Astrocyte (in vitro differentiated cells and primary cell): ENCODE measurements around the gene CYTH4. TPM values are rescaled to one million over a fixed set of nuclear protein-coding genes. Genes with fewer than 3 reads are reported as not detected.

Source experiments
- DNase-seq: peaks from one replicate; pipeline ENCODE4 v3.0.0-alpha.2; 2010; ENCODE audit warnings: low read depth
- FAIRE-seq: peaks from 2 replicates; lab custom pipeline; 2011; peaks lifted over from hg19 to GRCh38; lab: Jason Lieb, UNC
- H2AFZ ChIP-seq: 2 replicates; pipeline ENCODE4 v1.6.0; 2012; ENCODE audit warnings: low read depth, low read length, inconsistent platforms
- H3K27ac ChIP-seq: 2 replicates; pipeline ENCODE4 v1.5.1; 2011; ENCODE audit warnings: low read depth, low read length, inconsistent platforms
- H3K27me3 ChIP-seq: 2 replicates; pipeline ENCODE4 v1.6.0; 2011; ENCODE audit warnings: low read length, inconsistent platforms; ENCODE audit not compliant: insufficient read depth
- H3K36me3 ChIP-seq: 2 replicates; pipeline ENCODE4 v1.5.1; 2011; ENCODE audit warnings: low read length, inconsistent platforms; ENCODE audit not compliant: insufficient read depth
- H3K4me1 ChIP-seq: 2 replicates; pipeline ENCODE4 v1.5.1; 2011; ENCODE audit warnings: low read length, inconsistent platforms; ENCODE audit not compliant: insufficient read depth
- H3K4me2 ChIP-seq: 2 replicates; pipeline ENCODE4 v1.6.0; 2012; ENCODE audit warnings: low read length, inconsistent platforms
- H3K4me3 ChIP-seq: 2 replicates; pipeline ENCODE4 v1.5.1; 2011; ENCODE audit warnings: low read depth, mild to moderate bottlenecking, low read length, inconsistent platforms; ENCODE audit not compliant: insufficient read depth
- H3K79me2 ChIP-seq: 2 replicates; pipeline ENCODE4 v1.6.0; 2012; ENCODE audit warnings: mild to moderate bottlenecking, low read length, inconsistent platforms; ENCODE audit not compliant: insufficient read depth
- H3K9ac ChIP-seq: 2 replicates; pipeline ENCODE4 v1.6.0; 2012; ENCODE audit warnings: mild to moderate bottlenecking, low read length, inconsistent platforms
- H3K9me3 ChIP-seq: 2 replicates; pipeline ENCODE4 v1.5.1; 2012; ENCODE audit warnings: low read depth, mild to moderate bottlenecking, low read length, inconsistent platforms; ENCODE audit not compliant: insufficient read depth
- H4K20me1 ChIP-seq: 2 replicates; pipeline ENCODE4 v1.6.0; 2012; ENCODE audit warnings: low read length, inconsistent platforms; ENCODE audit not compliant: insufficient read depth
- H3K27ac Mint-ChIP-seq: one replicate; pipeline ENCODE4 v1.8.0; 2021; ENCODE audit warnings: mild to moderate bottlenecking, mixed read lengths; ENCODE audit not compliant: unreplicated experiment
- H3K27me3 Mint-ChIP-seq: one replicate; pipeline ENCODE4 v1.8.0; 2021; ENCODE audit warnings: low read depth, mixed read lengths; ENCODE audit not compliant: unreplicated experiment
- H3K36me3 Mint-ChIP-seq: one replicate; pipeline ENCODE4 v1.8.0; 2021; ENCODE audit warnings: low read depth, mixed read lengths; ENCODE audit not compliant: unreplicated experiment
- H3K4me1 Mint-ChIP-seq: one replicate; pipeline ENCODE4 v1.8.0; 2021; ENCODE audit warnings: low read depth, mixed read lengths; ENCODE audit not compliant: unreplicated experiment
- H3K4me3 Mint-ChIP-seq: one replicate; pipeline ENCODE4 v1.8.0; 2021; ENCODE audit warnings: mild to moderate bottlenecking, moderate library complexity, mixed read lengths; ENCODE audit not compliant: unreplicated experiment
- H3K9me3 Mint-ChIP-seq: one replicate; pipeline ENCODE4 v1.8.0; 2021; ENCODE audit warnings: mild to moderate bottlenecking, mixed read lengths; ENCODE audit not compliant: unreplicated experiment
- EZH2 ChIP-seq: IDR thresholded peaks from 2 replicates; pipeline ENCODE4 v1.6.1; 2012; ENCODE audit warnings: mild to moderate bottlenecking, low read length, inconsistent platforms; ENCODE audit not compliant: insufficient read depth
- total RNA-seq: library from RNA; stranded (reverse); gene quantifications from 2 replicates; pipeline ENCODE4 v1.2.1, GENCODE V29; 2021
- TF ChIP-seq, protein P1 (sequence below): IDR thresholded peaks from 2 replicates; pipeline ENCODE4 v1.5.1; 2011; ENCODE audit warnings: low read depth, mild to moderate bottlenecking, inconsistent platforms, low read length, moderate library complexity; ENCODE audit not compliant: insufficient read depth

The CYTH4 gene
- total RNA-seq, 1 donor from 2014 or later: not detected

GRCh38 chr22:37289156-37289735, 6.9 kb downstream of the CYTH4 start:
- Histone ChIP-seq H3K36me3 (no peaks in the 10 kb centered on the region), H3K27me3 (peaks cover 8% of the 10 kb centered on the region), H3K4me1 (peaks cover 4% of the 10 kb centered on the region), H3K9ac (no peak overlapping the region), H2AFZ (no peak overlapping the region), H3K27ac (no peak overlapping the region), H3K4me3 (no peak overlapping the region), H3K79me2 (no peaks in the 10 kb centered on the region), H3K9me3 (peaks cover 5% of the 10 kb centered on the region), H4K20me1 (no peaks in the 10 kb centered on the region), H3K4me2 (no peak overlapping the region)
- Mint-ChIP-seq H3K27ac (no peak overlapping the region), H3K9me3 (peaks cover 5% of the 10 kb centered on the region), H3K27me3 (peaks cover 41% of the 10 kb centered on the region), H3K4me3 (no peak overlapping the region), H3K4me1 (peaks cover under 1% of the 10 kb centered on the region), H3K36me3 (peaks cover 8% of the 10 kb centered on the region)
- DNase-seq: no peak
- no peak for TF ChIP-seq EZH2
- TF ChIP-seq, protein P1, sequence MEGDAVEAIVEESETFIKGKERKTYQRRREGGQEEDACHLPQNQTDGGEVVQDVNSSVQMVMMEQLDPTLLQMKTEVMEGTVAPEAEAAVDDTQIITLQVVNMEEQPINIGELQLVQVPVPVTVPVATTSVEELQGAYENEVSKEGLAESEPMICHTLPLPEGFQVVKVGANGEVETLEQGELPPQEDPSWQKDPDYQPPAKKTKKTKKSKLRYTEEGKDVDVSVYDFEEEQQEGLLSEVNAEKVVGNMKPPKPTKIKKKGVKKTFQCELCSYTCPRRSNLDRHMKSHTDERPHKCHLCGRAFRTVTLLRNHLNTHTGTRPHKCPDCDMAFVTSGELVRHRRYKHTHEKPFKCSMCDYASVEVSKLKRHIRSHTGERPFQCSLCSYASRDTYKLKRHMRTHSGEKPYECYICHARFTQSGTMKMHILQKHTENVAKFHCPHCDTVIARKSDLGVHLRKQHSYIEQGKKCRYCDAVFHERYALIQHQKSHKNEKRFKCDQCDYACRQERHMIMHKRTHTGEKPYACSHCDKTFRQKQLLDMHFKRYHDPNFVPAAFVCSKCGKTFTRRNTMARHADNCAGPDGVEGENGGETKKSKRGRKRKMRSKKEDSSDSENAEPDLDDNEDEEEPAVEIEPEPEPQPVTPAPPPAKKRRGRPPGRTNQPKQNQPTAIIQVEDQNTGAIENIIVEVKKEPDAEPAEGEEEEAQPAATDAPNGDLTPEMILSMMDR: no peak
- FAIRE-seq: no peak

GRCh38 chr22:37290737-37291136, 8.4 kb downstream of the CYTH4 start:
- Histone ChIP-seq H3K4me2 (no peak overlapping the region), H4K20me1 (no peaks in the 10 kb centered on the region), H3K4me3 (no peak overlapping the region), H3K4me1 (no peaks in the 10 kb centered on the region), H3K27ac (no peak overlapping the region), H3K36me3 (no peaks in the 10 kb centered on the region), H3K9me3 (peaks cover 5% of the 10 kb centered on the region), H3K9ac (no peak overlapping the region), H3K27me3 (peaks cover 8% of the 10 kb centered on the region), H2AFZ (no peak overlapping the region), H3K79me2 (no peaks in the 10 kb centered on the region)
- FAIRE-seq: no peak
- no peak overlapping the region for H3K4me3 Mint-ChIP-seq
- no peak overlapping the region for H3K27ac Mint-ChIP-seq
- H3K36me3 Mint-ChIP-seq: peaks cover 8% of the 10 kb centered on the region
- no peak for TF ChIP-seq EZH2
- TF ChIP-seq, protein P1: no peak
- no peaks in the 10 kb centered on the region for H3K4me1 Mint-ChIP-seq
- H3K9me3 Mint-ChIP-seq: peaks cover 2% of the 10 kb centered on the region
- peaks cover 43% of the 10 kb centered on the region for H3K27me3 Mint-ChIP-seq
- no peak for DNase-seq

GRCh38 chr22:37291559-37292298, 9.4 kb downstream of the CYTH4 start:
- H3K4me2 ChIP-seq: no peak overlapping the region
- no peak for FAIRE-seq
- peaks cover 5% of the 10 kb centered on the region for H3K9me3 ChIP-seq
- no peak overlapping the region for H3K4me3 ChIP-seq
- H4K20me1 ChIP-seq: no peaks in the 10 kb centered on the region
- no peaks in the 10 kb centered on the region for H3K4me1 ChIP-seq
- no peak for DNase-seq
- Mint-ChIP-seq H3K9me3 (peaks cover 2% of the 10 kb centered on the region), H3K27ac (no peak overlapping the region), H3K27me3 (peaks cover 38% of the 10 kb centered on the region), H3K4me3 (no peak overlapping the region), H3K4me1 (no peaks in the 10 kb centered on the region), H3K36me3 (peaks cover 8% of the 10 kb centered on the region)
- H3K27me3 ChIP-seq: peaks cover 1% of the 10 kb centered on the region
- no peaks in the 10 kb centered on the region for H3K36me3 ChIP-seq
- no peak overlapping the region for H3K9ac ChIP-seq
- TF ChIP-seq, protein P1: no peak
- no peak for TF ChIP-seq EZH2
- H3K79me2 ChIP-seq: no peaks in the 10 kb centered on the region
- H3K27ac ChIP-seq: no peak overlapping the region
- no peak overlapping the region for H2AFZ ChIP-seq
